ENCODE results near the gene FMN2.

FMN2 gene

GRCh38 chr1:240498335-240498734 is 406.7 kb downstream of the FMN2 start:
- DNase-seq (ENCODE audit: low read depth in 1 of 2, low spot score in 1 of 2) = no peak
- Histone ChIP-seq H3K27ac (replicated peaks) (no peak overlapping the region), H3K4me3 (replicated peaks; ENCODE audit: insufficient read depth, low read length) (no peak overlapping the region), H3K27me3 (ENCODE audit: insufficient read depth, poor library complexity, severe bottlenecking) (no peaks in the 10 kb centered on the region)
- no peak for TF ChIP-seq REST (IDR thresholded peaks at IDR 0.05; ENCODE audit: insufficient replicate concordance, low read depth)
- TF ChIP-seq GABPA (IDR thresholded peaks at IDR 0.05; ENCODE audit: low read depth) = no peak
- no peak for TF ChIP-seq CTCF (IDR thresholded peaks at IDR 0.05; ENCODE audit: insufficient read depth, low read length)
- TF ChIP-seq SPI1 (IDR thresholded peaks at IDR 0.05; ENCODE audit: borderline replicate concordance, low read depth) = no peak
- no peak for TF ChIP-seq POLR2AphosphoS5 (IDR thresholded peaks at IDR 0.05; ENCODE audit: low read depth)

- no peaks in the 10 kb centered on the region for H3K27me3 ChIP-seq (ENCODE audit: insufficient read depth, poor library complexity, severe bottlenecking)
- TF ChIP-seq GABPA (IDR thresholded peaks at IDR 0.05; ENCODE audit: low read depth) = no peak
- TF ChIP-seq REST (IDR thresholded peaks at IDR 0.05; ENCODE audit: insufficient replicate concordance, low read depth) = no peak
- no peak for TF ChIP-seq POLR2AphosphoS5 (IDR thresholded peaks at IDR 0.05; ENCODE audit: low read depth)
- TF ChIP-seq CTCF (IDR thresholded peaks at IDR 0.05; ENCODE audit: insufficient read depth, low read length) = no peak
- TF ChIP-seq SPI1 (IDR thresholded peaks at IDR 0.05; ENCODE audit: borderline replicate concordance, low read depth) = no peak
- no peak overlapping the region for H3K27ac ChIP-seq (replicated peaks)
- no peak for DNase-seq (ENCODE audit: low read depth in 1 of 2, low spot score in 1 of 2)
- no peak overlapping the region for H3K4me3 ChIP-seq (replicated peaks; ENCODE audit: insufficient read depth, low read length)
These were observed 407.3 kb downstream of the FMN2 start for GRCh38 chr1:240499012-240499411.

GRCh38 chr1:240500647-240501046 is 409.0 kb downstream of the FMN2 start:
- no peaks in the 10 kb centered on the region for H3K27me3 ChIP-seq (ENCODE audit: insufficient read depth, poor library complexity, severe bottlenecking)
- H3K27ac ChIP-seq (replicated peaks) = no peak overlapping the region
- TF ChIP-seq GABPA (IDR thresholded peaks at IDR 0.05; ENCODE audit: low read depth) = no peak
- TF ChIP-seq POLR2AphosphoS5 (IDR thresholded peaks at IDR 0.05; ENCODE audit: low read depth) = no peak
- TF ChIP-seq SPI1 (IDR thresholded peaks at IDR 0.05; ENCODE audit: borderline replicate concordance, low read depth) = no peak
- TF ChIP-seq REST (IDR thresholded peaks at IDR 0.05; ENCODE audit: insufficient replicate concordance, low read depth) = no peak
- no peak for TF ChIP-seq CTCF (IDR thresholded peaks at IDR 0.05; ENCODE audit: insufficient read depth, low read length)
- no peak for DNase-seq (ENCODE audit: low read depth in 1 of 2, low spot score in 1 of 2)
- H3K4me3 ChIP-seq (replicated peaks; ENCODE audit: insufficient read depth, low read length) = no peak overlapping the region
